Esophagus (tissue), 2 donors: Measurements from ENCODE around the gene FAM13C. TPM values are rescaled to one million over a fixed set of nuclear protein-coding genes. Genes with fewer than 3 reads are reported as not detected.

Source experiments
- H3K27ac ChIP-seq, 2 donors: one replicate each; pipeline ENCODE4 v1.5.1; 2013; ENCODE audit warnings: low read depth in 2 of 2, mild to moderate bottlenecking in 2 of 2, inconsistent platforms in 1 of 2, low read length in 1 of 2, moderate library complexity in 1 of 2
- H3K27me3 ChIP-seq, 2 donors: one replicate each; pipeline ENCODE4 v1.6.1; 2013; ENCODE audit warnings: low read length in 2 of 2, control low read depth in 1 of 2, mild to moderate bottlenecking in 1 of 2; ENCODE audit not compliant: insufficient read depth in 2 of 2, control insufficient read depth in 1 of 2
- H3K36me3 ChIP-seq, 2 donors: one replicate each; pipeline ENCODE4 v1.6.1; 2013; ENCODE audit warnings: low read length in 1 of 2; ENCODE audit not compliant: control insufficient read depth in 2 of 2, insufficient read depth in 2 of 2
- H3K4me1 ChIP-seq, 2 donors: one replicate each; pipeline ENCODE4 v1.6.1; 2013; ENCODE audit warnings: low read length in 1 of 2; ENCODE audit not compliant: control insufficient read depth in 2 of 2, insufficient read depth in 2 of 2
- H3K4me3 ChIP-seq, 2 donors: one replicate each; pipeline ENCODE4 v1.5.1; 2013; ENCODE audit warnings: low read length in 2 of 2, mild to moderate bottlenecking in 2 of 2, low read depth in 1 of 2, moderate library complexity in 1 of 2
- H3K9me3 ChIP-seq, 2 donors: one replicate each; pipeline ENCODE4 v1.6.1; 2013; ENCODE audit warnings: mild to moderate bottlenecking in 2 of 2, low read depth in 1 of 2, low read length in 1 of 2, moderate library complexity in 1 of 2; ENCODE audit not compliant: control insufficient read depth in 2 of 2, insufficient read depth in 1 of 2
- WGBS, 2 donors: extraction: QIAGEN DNeasy Blood & Tissue Kit; methylation state at CpG; one replicate each; pipeline ENCODE4 v1.1.7; 2013; 5-methylcytosine and 5-hydroxymethylcytosine counted together
- polyA plus RNA-seq, 2 donors: library from polyadenylated mRNA; stranded (reverse); fragments of 200-250 nt; gene quantifications; one replicate each; pipeline ENCODE4 v1.2.3, GENCODE V29; 2013
- donor health status: healthy with polysubstance abuse.
- donor health status: Bipolar disorder and iron deficiency.

FAM13C gene
- polyA plus RNA-seq, 2 donors: 2.7 to 4.4 TPM

DNA sequence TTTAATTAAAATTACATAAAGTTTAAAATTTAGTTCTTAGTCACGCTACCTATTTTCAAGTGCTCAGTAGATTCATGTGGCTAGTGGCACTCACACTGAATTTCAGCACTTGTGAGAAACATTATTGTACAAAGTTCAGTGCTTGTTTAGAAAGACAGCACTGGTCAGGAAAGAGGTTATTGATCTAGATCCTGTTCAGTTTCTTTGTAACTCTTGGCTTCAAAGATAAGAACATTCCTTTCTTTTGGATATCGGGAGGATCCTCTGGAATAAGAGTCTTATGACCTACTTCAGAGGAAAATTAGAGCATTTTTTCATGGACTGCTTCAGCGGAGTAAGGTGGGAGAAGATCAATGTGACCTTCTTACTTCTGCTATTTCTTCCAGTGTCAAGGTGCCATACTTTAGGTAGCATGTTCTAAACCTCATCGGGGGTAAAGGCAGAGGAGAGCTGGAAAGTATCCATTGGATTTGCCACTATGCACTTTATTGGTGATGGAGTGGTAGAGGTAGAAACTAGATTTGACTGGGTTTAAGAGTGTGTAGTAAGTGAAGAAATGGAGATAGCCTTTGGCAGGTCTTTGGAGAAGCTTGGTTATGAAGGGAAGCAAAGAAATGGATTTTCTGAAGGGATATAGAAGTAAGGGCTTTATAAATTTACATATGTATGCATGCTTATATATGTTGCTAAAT, 146.0 kb downstream of the FAM13C start:
- 61 to 65% methylated on average over 4 of the region's 4 CpGs for WGBS, 2 donors
- no peaks in the 10 kb centered on the region for H3K36me3 ChIP-seq
- H3K9me3 ChIP-seq: no peaks in the 10 kb centered on the region
- H3K4me1 ChIP-seq: no peaks in the 10 kb centered on the region
- no peak overlapping the region for H3K27ac ChIP-seq
- H3K4me3 ChIP-seq: no peak overlapping the region
- H3K27me3 ChIP-seq: peaks cover 0 to 2% of the 10 kb centered on the region in 2 donors

- H3K36me3 ChIP-seq: no peaks in the 10 kb centered on the region
- H3K4me1 ChIP-seq: no peaks in the 10 kb centered on the region
- WGBS, 2 donors: 92 to 100% methylated on average over 1 of the region's 1 CpG
- no peak overlapping the region for H3K4me3 ChIP-seq
- H3K27me3 ChIP-seq: peaks cover 0 to 2% of the 10 kb centered on the region in 2 donors
- H3K27ac ChIP-seq: no peak overlapping the region
- H3K9me3 ChIP-seq: no peaks in the 10 kb centered on the region
These were observed 148.2 kb downstream of the FAM13C start for GRCh38 chr10:59214160-59214559.

GRCh38 chr10:59212301-59212798, 150.0 kb downstream of the FAM13C start:
- H3K36me3 ChIP-seq: no peaks in the 10 kb centered on the region
- no peaks in the 10 kb centered on the region for H3K9me3 ChIP-seq
- H3K4me3 ChIP-seq: no peak overlapping the region
- H3K4me1 ChIP-seq: no peaks in the 10 kb centered on the region
- 82 to 85% methylated on average over 2 of the region's 2 CpGs for WGBS, 2 donors
- H3K27me3 ChIP-seq: no peaks in the 10 kb centered on the region
- no peak overlapping the region for H3K27ac ChIP-seq

GRCh38 chr10:59206204-59206720, 156.1 kb downstream of the FAM13C start:
- Histone ChIP-seq H3K36me3 (no peaks in the 10 kb centered on the region), H3K27me3 (no peaks in the 10 kb centered on the region), H3K4me1 (no peaks in the 10 kb centered on the region), H3K27ac (no peak overlapping the region), H3K4me3 (no peak overlapping the region), H3K9me3 (no peaks in the 10 kb centered on the region)
- 74 to 78% methylated on average over 5 of the region's 5 CpGs for WGBS, 2 donors

Other genes with a start within 250 kb of the FAM13C start
- gene PHYHIPL, start 185.9 kb downstream of the FAM13C start, polyA plus RNA-seq: under 1 TPM; 0.05 to 0.08 TPM